ENCODE data around the gene SLC6A3.
"Not testable (repeated sequence)": the region's sequence is repeated elsewhere in the genome, so short reads cannot be mapped to it uniquely, and the experiment has no call there.

SLC6A3 gene

GRCh38 chr5:1436036-1436435 lies 9.2 kb downstream of the SLC6A3 start:
- H3K27me3 Mint-ChIP-seq, result peaks cover 30 to 36% of the 10 kb centered on the region in 2 donors
- no peak overlapping the region for H3K27ac Mint-ChIP-seq
- peaks cover 3 to 6% of the 10 kb centered on the region in 2 donors for H3K36me3 Mint-ChIP-seq
- no peaks in the 10 kb centered on the region for H3K4me1 Mint-ChIP-seq
- ATAC-seq (replicated peaks), result no peak
- H3K4me3 Mint-ChIP-seq, result no peak overlapping the region
- DNase-seq, result no peak
- peaks cover 12 to 14% of the 10 kb centered on the region in 2 donors for H3K9me3 Mint-ChIP-seq

GRCh38 chr5:1435369-1435768 lies 9.9 kb downstream of the SLC6A3 start:
- Mint-ChIP-seq H3K27me3 (peaks cover 25 to 29% of the 10 kb centered on the region in 2 donors), H3K36me3 (peaks cover 4 to 7% of the 10 kb centered on the region in 2 donors), H3K9me3 (peaks cover 12 to 13% of the 10 kb centered on the region in 2 donors), H3K4me1 (no peaks in the 10 kb centered on the region), H3K27ac (no peak overlapping the region), H3K4me3 (no peak overlapping the region)
- no peak for ATAC-seq (replicated peaks)
- no peak for DNase-seq

DNA sequence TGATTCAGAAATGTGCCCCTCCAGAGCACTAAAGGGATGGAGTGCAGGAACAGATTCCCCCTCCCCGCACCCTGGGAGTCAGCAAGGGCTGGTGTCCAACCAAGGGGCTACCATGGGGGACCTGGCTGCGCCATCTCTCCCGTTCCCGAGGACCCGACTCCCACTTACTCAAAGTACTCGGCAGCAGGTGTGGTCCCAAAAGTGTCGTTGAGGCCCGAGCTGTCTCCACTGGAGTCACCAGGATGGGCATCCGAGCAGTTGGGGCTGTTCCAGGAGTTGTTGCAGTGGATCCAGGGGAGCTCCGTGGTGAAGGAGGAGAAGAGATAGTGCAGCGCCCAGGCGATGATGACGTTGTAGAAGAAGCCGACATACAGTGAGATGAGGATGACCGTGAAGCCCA lies 12.9 kb downstream of the SLC6A3 start:
- Mint-ChIP-seq H3K9me3 (peaks cover 24% of the 10 kb centered on the region in 2 donors), H3K27ac (no peak overlapping the region), H3K36me3 (peaks cover 7 to 17% of the 10 kb centered on the region in 2 donors), H3K4me3 (no peak overlapping the region), H3K4me1 (no peaks in the 10 kb centered on the region), H3K27me3 (peaks cover 15 to 23% of the 10 kb centered on the region in 2 donors)
- ATAC-seq (replicated peaks) (no peak), DNase-seq (no peak)

DNA sequence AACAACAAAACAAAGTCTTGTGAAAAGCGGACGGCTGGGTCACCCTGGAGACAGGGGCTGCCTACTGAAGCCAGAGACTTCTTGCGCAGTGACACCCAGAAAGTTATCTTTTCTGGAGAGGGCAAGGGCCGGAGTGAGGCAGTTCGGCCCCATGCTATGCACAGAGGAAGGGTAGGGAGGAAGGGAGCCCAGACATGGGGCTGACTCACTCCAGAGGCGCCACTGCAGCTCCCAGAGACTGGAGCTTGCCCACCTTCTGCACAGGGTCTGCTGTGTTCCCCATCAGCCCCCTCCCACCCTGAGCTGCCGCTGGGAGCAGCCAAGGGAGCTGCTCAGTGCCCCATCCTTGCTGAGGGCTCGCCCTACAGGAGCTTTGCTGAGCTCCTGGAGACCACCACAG lies 13.3 kb downstream of the SLC6A3 start:
- Mint-ChIP-seq H3K27ac (no peak overlapping the region), H3K4me3 (no peak overlapping the region), H3K9me3 (peaks cover 24 to 26% of the 10 kb centered on the region in 2 donors), H3K36me3 (peaks cover 7 to 17% of the 10 kb centered on the region in 2 donors), H3K27me3 (peaks cover 11 to 19% of the 10 kb centered on the region in 2 donors), H3K4me1 (no peaks in the 10 kb centered on the region)
- no peak for DNase-seq
- ATAC-seq (replicated peaks), result no peak

- H3K27ac Mint-ChIP-seq, result no peak overlapping the region
Observed at GRCh38 chr5:1431021-1431811, 14.0 kb downstream of the SLC6A3 start.

DNA sequence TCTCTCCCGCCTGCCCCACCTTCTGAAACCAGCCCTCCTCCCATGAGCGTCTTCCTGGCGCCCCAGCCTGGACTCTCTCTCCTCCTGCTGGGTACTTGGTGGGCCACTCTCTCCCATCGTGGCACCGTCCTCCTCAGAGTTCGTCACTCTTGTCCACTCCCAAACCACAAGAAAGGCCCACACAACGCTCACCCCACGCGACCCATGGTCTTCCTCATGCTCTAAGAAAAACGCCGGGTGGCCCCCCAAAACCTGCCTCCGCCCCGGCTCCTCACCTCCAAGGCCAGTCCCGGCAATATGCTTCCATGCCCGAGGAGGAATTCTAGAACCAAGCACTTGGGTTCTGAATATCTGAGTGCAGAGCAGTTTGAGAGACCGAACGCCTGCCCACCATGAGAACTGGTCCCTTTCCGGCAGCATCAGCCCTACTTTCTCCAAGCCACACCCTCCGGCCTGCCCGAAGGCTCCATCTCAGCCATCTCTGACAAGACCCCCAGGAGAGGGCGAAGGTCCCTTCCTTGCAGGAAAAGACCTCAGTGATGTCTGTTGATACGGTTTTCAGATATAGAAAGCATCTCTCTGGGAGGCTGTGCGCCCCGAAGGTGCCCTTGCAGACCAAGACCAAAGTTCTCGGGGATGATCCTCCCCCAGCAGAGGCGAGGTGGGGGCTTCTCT lies 15.0 kb downstream of the SLC6A3 start:
- Mint-ChIP-seq H3K4me1 (no peaks in the 10 kb centered on the region), H3K27ac (no peak overlapping the region), H3K36me3 (peaks cover 7 to 17% of the 10 kb centered on the region in 2 donors), H3K9me3 (peaks cover 29 to 31% of the 10 kb centered on the region in 2 donors), H3K4me3 (no peak overlapping the region), H3K27me3 (peaks cover 11 to 19% of the 10 kb centered on the region in 2 donors)
- ATAC-seq (replicated peaks) (no peak), DNase-seq (no peak)

More at GRCh38 chr5:1431021-1431811, 14.0 kb downstream of the SLC6A3 start:
- Mint-ChIP-seq H3K27me3 (peaks cover 11 to 19% of the 10 kb centered on the region in 2 donors), H3K36me3 (peaks cover 7 to 17% of the 10 kb centered on the region in 2 donors), H3K9me3 (peaks cover 29% of the 10 kb centered on the region in 2 donors), H3K4me3 (no peak overlapping the region), H3K4me1 (no peaks in the 10 kb centered on the region)
- DNase-seq (no peak), ATAC-seq (replicated peaks) (no peak)

DNA sequence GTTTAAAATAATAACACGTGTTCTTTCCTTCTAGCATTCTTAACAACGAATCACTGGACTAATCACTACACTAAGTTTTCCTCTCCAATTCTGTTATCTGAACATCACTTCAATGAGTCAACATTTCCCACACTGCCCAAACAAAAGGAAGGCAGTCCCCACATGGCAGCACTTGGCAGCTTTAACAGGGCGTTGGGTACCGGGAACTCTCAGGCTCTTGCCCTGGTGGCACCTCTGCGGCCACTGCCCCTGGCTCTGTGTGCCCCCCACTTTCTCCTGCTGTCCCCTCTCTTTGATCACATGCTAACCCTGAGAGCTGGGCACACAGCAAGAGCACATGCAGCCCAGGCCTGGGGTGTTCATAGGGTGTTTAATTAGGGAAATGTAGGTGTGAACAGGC lies 15.7 kb downstream of the SLC6A3 start:
- H3K36me3 Mint-ChIP-seq, result peaks cover 7 to 17% of the 10 kb centered on the region in 2 donors
- no peak overlapping the region for H3K4me3 Mint-ChIP-seq
- peaks cover 29 to 34% of the 10 kb centered on the region in 2 donors for H3K9me3 Mint-ChIP-seq
- DNase-seq (no peak), ATAC-seq (replicated peaks) (no peak)
- peaks cover 11 to 20% of the 10 kb centered on the region in 2 donors for H3K27me3 Mint-ChIP-seq
- no peaks in the 10 kb centered on the region for H3K4me1 Mint-ChIP-seq
- no peak overlapping the region for H3K27ac Mint-ChIP-seq

- Mint-ChIP-seq H3K36me3 (peaks cover 7 to 17% of the 10 kb centered on the region in 2 donors), H3K27ac (no peak overlapping the region), H3K27me3 (peaks cover 15 to 24% of the 10 kb centered on the region in 2 donors), H3K9me3 (peaks cover 29 to 34% of the 10 kb centered on the region in 2 donors), H3K4me3 (no peak overlapping the region), H3K4me1 (no peaks in the 10 kb centered on the region)
- no peak for ATAC-seq (replicated peaks)
- no peak for DNase-seq
Observed at GRCh38 chr5:1429066-1429465, 16.2 kb downstream of the SLC6A3 start.

GRCh38 chr5:1428107-1428506 lies 17.1 kb downstream of the SLC6A3 start:
- Mint-ChIP-seq H3K4me1 (no peaks in the 10 kb centered on the region), H3K4me3 (no peak overlapping the region), H3K9me3 (peaks cover 23 to 27% of the 10 kb centered on the region in 2 donors), H3K27ac (no peak overlapping the region), H3K27me3 (peaks cover 8 to 15% of the 10 kb centered on the region in 2 donors), H3K36me3 (peaks cover 7 to 17% of the 10 kb centered on the region in 2 donors)
- ATAC-seq (replicated peaks) (no peak), DNase-seq (no peak)

- peaks cover 16 to 21% of the 10 kb centered on the region in 2 donors for H3K9me3 Mint-ChIP-seq
- no peaks in the 10 kb centered on the region for H3K4me1 Mint-ChIP-seq
- H3K27me3 Mint-ChIP-seq, result peaks cover 3 to 11% of the 10 kb centered on the region in 2 donors
- ATAC-seq (replicated peaks) (no peak), DNase-seq (no peak)
- H3K4me3 Mint-ChIP-seq, result no peak overlapping the region
- peaks cover 2 to 9% of the 10 kb centered on the region in 2 donors for H3K36me3 Mint-ChIP-seq
- no peak overlapping the region for H3K27ac Mint-ChIP-seq
Observed at GRCh38 chr5:1424716-1425115, 20.5 kb downstream of the SLC6A3 start.

GRCh38 chr5:1423901-1424603 lies 21.2 kb downstream of the SLC6A3 start:
- no peak overlapping the region for H3K27ac Mint-ChIP-seq
- DNase-seq (no peak), ATAC-seq (replicated peaks) (no peak)
- peaks cover 11 to 18% of the 10 kb centered on the region in 2 donors for H3K9me3 Mint-ChIP-seq
- no peaks in the 10 kb centered on the region for H3K4me1 Mint-ChIP-seq
- peaks cover 0 to 4% of the 10 kb centered on the region in 2 donors for H3K36me3 Mint-ChIP-seq
- H3K4me3 Mint-ChIP-seq, result no peak overlapping the region
- H3K27me3 Mint-ChIP-seq, result peaks cover 6 to 15% of the 10 kb centered on the region in 2 donors

DNA sequence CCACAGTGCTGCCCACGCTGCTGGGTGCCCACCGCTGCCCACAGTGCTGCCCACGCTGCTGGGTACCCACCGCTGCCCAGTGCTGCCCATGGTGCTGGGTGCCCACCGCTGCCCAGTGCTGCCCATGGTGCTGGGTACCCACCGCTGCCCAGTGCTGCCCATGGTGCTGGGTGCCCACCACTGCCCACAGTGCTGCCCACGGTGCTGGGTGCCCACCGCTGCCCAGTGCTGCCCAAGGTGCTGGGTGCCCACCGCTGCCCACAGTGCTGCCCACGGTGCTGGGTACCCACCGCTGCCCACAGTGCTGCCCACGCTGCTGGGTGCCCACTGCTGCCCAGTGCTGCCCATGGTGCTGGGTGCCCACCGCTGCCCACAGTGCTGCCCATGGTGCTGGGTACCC lies 22.7 kb downstream of the SLC6A3 start:
- H3K4me1 Mint-ChIP-seq; H3K4me3 Mint-ChIP-seq; H3K36me3 Mint-ChIP-seq; ATAC-seq (replicated peaks); H3K27ac Mint-ChIP-seq; DNase-seq: not testable (repeated sequence)
- H3K9me3 Mint-ChIP-seq, result peaks cover 11 to 15% of the 10 kb centered on the region in 2 donors
- peaks cover 14 to 21% of the 10 kb centered on the region in 2 donors for H3K27me3 Mint-ChIP-seq

GRCh38 chr5:1421521-1422341 lies 23.5 kb downstream of the SLC6A3 start:
- ATAC-seq (replicated peaks), result no peak
- H3K27me3 Mint-ChIP-seq, result peaks cover 14 to 21% of the 10 kb centered on the region in 2 donors
- DNase-seq, result no peak
- peak overlapping the region; percentile 27 for H3K27ac Mint-ChIP-seq
- H3K9me3 Mint-ChIP-seq, result peaks cover 10 to 12% of the 10 kb centered on the region in 2 donors
- no peaks in the 10 kb centered on the region for H3K4me1 Mint-ChIP-seq
- no peak overlapping the region for H3K4me3 Mint-ChIP-seq
- no peaks in the 10 kb centered on the region for H3K36me3 Mint-ChIP-seq

Data from stimulated activated naive B cell treated with anti-CD40 and anti-IgM and Interleukin-4, amounts not matched to agents 10 μg/mL and 1 μg/mL and 100 μg/mL, for 72 hours (primary cell).